Measurements from ENCODE around the gene TBC1D32.
A peak's percentile ranks its signal among the peaks of the same experiment; 100 is the strongest.
"Not testable (repeated sequence)": the region's sequence is repeated elsewhere in the genome, so short reads cannot be mapped to it uniquely, and the experiment has no call there.

TBC1D32 gene

DNA sequence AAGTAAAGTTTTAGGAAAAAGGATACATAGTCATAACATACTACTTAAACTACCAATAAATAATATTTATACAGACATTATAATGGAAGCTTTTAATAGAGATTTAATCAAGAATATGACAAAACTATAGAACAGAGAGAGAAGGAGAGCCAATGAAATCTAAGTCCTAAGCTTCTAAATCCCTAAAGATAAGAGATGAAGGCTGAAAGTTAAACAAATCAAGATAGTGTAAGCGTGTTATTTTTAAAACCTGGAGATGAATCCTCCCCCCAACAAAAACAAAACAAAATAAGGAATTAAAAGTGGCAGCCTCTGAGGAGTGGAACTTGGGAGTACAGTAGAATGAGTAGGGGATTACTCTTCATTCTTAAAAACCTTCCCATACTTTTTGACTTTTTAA, 145.9 kb downstream of the TBC1D32 start:
- TF ChIP-seq, protein P1, sequence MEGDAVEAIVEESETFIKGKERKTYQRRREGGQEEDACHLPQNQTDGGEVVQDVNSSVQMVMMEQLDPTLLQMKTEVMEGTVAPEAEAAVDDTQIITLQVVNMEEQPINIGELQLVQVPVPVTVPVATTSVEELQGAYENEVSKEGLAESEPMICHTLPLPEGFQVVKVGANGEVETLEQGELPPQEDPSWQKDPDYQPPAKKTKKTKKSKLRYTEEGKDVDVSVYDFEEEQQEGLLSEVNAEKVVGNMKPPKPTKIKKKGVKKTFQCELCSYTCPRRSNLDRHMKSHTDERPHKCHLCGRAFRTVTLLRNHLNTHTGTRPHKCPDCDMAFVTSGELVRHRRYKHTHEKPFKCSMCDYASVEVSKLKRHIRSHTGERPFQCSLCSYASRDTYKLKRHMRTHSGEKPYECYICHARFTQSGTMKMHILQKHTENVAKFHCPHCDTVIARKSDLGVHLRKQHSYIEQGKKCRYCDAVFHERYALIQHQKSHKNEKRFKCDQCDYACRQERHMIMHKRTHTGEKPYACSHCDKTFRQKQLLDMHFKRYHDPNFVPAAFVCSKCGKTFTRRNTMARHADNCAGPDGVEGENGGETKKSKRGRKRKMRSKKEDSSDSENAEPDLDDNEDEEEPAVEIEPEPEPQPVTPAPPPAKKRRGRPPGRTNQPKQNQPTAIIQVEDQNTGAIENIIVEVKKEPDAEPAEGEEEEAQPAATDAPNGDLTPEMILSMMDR (IDR thresholded peaks at IDR 0.05; ENCODE audit: insufficient read depth, low read depth, low read length, missing control alignments) = no peak
- no peak for DNase-seq (ENCODE audit: low read depth)

GRCh38 chr6:121187833-121188200, 146.5 kb downstream of the TBC1D32 start:
- TF ChIP-seq, protein P1 (IDR thresholded peaks at IDR 0.05; ENCODE audit: insufficient read depth, low read depth, low read length, missing control alignments) = no peak
- DNase-seq (ENCODE audit: low read depth) = peak; percentile 71
- H3K4me3 ChIP-seq (ENCODE audit: low read length) = no peak overlapping the region

More for the DNA sequence above, 145.9 kb downstream of the TBC1D32 start:
- H3K4me3 ChIP-seq (ENCODE audit: low read length) = no peak overlapping the region

DNA sequence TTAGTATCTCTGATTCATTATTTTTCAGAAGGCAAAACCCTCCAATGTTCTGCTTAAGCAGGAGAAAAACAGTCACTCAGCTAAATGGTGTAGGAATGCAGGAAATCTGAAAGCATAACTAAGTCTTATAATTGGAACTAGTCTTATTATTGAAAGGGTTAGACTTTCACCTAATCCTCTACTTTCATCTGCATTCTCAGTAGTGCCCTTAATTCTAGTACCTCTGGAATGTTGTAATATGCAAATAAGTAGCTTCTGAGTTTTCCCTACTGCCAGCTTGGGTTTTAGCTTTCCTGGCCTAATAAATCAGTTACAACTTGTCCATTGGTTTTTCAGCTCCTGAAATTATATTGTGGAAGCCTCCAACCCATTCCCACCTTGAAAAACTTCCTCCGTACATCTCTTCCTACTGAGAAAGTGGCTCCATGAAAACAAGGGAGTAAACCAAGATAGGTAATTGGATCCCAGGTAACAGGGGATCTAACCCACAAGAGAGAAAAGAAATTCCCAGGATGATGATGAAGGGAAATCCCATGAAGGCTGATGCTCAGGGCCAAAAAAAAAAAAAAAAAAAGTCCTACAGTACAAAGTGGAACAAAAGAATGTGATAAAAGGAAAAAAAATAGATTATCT, 147.0 kb downstream of the TBC1D32 start:
- TF ChIP-seq, protein P1 (IDR thresholded peaks at IDR 0.05; ENCODE audit: insufficient read depth, low read depth, low read length, missing control alignments) = no peak
- peak; percentile 15 for DNase-seq (ENCODE audit: low read depth)
- H3K4me3 ChIP-seq (ENCODE audit: low read length) = no peak overlapping the region

GRCh38 chr6:121183742-121184141, 150.5 kb downstream of the TBC1D32 start:
- TF ChIP-seq, protein P1 (IDR thresholded peaks at IDR 0.05; ENCODE audit: insufficient read depth, low read depth, low read length, missing control alignments) = no peak
- H3K4me3 ChIP-seq (ENCODE audit: low read length) = no peak overlapping the region
- DNase-seq (ENCODE audit: low read depth) = no peak

DNA sequence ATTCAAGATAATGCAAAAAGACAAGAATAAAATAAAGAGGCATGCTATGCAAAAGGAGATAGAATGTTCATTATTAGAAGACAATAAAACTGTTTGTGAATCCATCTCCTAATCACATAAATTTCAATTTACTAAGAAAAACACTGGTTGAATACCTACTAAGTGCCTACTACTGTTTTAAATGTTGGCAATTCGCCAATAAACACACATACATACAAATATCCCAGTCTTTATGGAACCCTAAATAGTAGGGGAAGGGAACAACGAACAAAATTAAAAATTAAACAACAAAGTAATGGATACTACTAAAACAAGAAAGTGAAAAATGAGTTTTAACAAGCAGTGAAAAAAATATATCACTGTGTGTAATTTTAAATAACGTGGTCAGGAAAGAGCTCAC, 158.5 kb downstream of the TBC1D32 start:
- no peak for DNase-seq (ENCODE audit: low read depth)
- TF ChIP-seq, protein P1 (IDR thresholded peaks at IDR 0.05; ENCODE audit: insufficient read depth, low read depth, low read length, missing control alignments) = no peak
- no peak overlapping the region for H3K4me3 ChIP-seq (ENCODE audit: low read length)

DNA sequence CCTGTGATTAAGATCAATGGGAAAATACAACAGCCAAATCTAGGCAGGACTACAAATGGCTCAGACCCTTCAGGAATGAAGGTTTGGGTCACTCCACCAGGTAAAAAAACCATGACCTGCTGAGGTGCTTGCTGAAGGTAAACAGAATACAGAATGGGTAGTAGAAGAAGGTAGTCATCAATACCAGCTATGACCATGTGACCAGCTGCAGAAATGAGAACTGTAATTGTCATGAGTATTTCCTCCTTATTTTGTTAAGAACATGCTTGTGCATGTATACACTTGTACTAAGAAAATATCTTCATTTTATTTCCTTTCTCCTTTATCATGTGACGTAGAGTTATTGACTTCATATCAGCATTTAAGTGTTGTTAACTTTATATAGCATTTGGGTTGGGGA, 161.8 kb downstream of the TBC1D32 start:
- not testable (repeated sequence) for H3K4me3 ChIP-seq (ENCODE audit: low read length)
- peak; percentile 50 for DNase-seq (ENCODE audit: low read depth)

- no peak overlapping the region for H3K4me3 ChIP-seq (ENCODE audit: low read length)
- no peak for DNase-seq (ENCODE audit: low read depth)
- TF ChIP-seq, protein P1 (IDR thresholded peaks at IDR 0.05; ENCODE audit: insufficient read depth, low read depth, low read length, missing control alignments) = no peak
Observed at GRCh38 chr6:121171879-121172278, 162.4 kb downstream of the TBC1D32 start.
